ENCODE measurements around the gene PTPRN2.
A peak's percentile ranks its signal among the peaks of the same experiment; 100 is the strongest.

Gene PTPRN2

DNA sequence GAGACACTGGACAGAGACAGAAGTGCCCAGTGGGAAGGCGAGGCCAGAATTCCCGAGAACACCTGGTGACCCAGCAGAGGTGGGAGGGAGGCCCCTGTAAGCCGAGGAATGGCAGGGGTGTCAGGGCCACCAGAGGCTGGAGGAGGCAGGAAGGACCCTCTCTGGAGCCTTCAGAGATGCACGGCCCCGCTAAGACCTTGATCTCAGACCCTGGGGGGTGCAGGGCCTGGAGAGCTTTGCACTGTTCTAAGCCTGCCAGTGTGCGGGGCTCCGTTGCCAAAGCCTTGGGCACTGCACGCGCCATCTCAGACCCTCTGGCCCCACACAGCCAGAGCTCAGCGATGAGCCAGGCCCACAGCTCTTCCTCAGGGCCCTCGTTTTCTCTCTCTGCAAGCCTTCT is 557.1 kb downstream of the PTPRN2 start:
- no peak for DNase-seq

DNA sequence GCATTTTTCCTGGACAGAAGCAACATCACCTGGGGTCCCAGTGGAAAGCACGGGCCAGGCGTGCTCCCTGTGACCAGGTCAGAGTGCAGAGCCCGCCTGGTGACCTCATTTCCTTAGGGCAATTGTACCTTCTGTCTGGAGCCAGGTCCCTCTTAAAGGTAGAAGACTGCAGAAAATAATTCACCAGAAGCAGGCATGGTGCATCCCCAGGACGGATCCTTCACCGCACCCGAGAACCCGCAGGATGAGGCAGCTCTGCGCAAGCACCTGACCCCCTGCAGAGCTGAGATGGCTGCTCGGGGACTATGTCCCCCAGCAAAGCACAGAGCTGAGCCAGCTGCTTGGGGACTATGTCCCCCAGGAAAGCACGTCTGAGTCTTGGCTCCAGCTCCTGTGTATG is 557.6 kb downstream of the PTPRN2 start:
- no peak for DNase-seq

DNA sequence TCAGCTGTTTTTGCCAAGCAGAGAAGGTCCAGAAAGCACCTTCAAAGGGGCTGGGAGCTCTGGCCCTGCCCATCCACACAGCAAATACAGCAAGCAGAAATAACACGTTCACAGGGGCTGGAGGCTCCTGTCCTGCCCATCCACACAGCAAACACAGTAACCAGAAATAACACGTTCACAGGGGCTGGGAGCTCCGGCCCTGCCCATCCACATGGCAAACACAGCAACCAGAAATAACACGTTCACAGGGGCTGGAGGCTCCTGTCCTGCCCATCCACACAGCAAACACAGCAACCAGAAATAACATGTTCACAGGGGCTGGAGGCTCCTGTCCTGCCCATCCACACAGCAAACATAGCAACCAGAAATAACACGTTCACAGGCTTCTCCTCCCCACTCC is 558.1 kb downstream of the PTPRN2 start:
- DNase-seq = no peak

DNA sequence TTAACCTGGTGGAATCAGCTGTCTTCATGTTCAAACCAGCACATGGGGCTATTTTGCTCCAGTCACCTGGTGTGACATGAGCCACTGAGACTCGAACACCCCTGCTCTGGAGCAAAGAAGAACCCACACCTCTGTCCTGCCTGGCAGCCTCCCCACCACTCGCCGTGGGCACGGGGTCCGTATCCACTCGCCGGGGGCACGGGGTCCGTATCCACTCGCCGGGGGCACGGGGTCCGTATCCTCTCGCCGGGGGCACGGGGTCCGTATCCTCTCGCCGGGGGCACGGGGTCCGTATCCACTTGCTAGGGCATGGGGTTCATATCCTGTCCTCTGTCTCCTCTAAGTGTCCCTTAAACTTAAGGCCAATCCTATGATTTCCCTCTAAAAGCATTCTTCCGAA is 558.7 kb downstream of the PTPRN2 start:
- DNase-seq = no peak

DNA sequence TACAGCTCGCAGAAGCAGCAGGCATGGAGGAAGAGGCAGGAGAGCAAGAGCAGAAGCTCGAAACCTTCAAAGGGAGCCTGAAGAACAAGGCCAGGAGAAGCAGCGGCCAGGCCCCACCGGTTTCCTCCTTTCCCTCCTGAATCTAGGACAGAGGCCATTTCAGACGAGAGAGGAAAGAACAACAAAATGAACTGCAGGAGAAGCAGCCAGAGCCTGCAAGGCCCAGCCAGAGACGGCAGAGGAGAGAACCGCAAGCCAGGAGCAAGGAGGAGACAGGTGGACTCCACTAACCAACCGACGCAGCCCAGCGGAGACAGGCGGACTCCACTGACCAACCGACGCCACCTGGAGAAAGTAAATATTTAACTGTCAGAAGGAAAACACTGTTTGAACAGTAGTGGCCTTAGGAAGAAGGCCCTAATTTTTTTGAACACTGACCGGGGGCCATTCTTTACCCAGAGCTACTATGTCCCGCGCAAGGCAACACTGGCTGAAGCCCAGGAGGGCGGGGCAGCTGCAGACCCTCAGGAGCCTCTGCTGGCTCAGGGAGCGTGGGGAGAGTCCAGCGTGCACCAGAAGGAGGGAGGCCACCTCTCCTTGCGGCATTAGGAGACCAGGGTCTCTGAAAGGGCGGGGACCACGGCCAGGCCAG is 559.2 kb downstream of the PTPRN2 start:
- no peak for DNase-seq

DNA sequence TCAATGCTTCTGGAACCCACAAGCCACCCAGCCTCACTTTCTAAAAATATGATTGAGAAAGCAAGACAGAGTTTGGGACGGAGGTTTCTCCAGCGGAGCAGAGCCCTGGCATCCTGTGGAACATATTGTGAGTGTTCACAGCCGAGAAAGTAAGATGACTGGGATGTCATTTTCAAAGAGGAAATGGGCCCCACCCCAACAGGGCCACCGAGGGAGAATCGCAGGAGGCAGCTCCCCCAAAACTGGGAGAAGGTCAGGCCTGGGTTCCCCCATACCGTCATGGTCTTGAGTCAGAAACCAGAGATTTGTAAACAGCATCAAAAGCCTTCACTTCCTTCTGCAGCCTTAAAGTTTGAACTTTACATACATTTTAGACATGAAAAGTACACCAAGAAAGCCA is 560.0 kb downstream of the PTPRN2 start:
- no peak for DNase-seq

DNA sequence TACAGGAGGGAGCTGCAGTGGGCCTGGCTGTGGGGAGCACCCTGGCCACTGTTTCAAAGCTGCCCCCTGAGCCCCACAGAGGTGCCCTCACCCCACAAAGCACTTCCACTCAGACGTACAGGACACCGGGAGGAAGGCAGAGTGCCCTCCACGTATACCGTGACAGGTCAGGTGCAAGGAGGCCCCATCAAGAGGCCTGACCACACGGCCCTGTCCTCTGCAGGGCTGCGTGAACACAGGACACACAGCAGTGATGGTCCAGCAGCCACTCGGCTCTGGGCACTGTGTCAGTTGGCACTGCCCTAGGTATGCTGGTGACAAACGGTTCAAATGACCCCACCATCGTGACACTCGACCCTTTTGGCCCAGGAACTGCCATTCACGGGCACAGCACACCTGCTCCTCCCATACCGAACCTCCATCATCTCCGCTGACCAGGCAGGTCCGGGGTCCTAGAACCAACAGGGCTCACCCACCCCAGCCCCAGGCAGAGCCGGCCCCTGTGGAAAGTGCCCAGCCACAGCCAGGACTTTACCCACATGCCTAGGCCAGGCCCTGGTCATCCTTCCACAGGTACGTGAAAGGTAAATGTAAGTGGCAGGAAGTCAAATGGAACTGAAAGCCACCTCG is 560.9 kb downstream of the PTPRN2 start:
- no peak for DNase-seq

DNA sequence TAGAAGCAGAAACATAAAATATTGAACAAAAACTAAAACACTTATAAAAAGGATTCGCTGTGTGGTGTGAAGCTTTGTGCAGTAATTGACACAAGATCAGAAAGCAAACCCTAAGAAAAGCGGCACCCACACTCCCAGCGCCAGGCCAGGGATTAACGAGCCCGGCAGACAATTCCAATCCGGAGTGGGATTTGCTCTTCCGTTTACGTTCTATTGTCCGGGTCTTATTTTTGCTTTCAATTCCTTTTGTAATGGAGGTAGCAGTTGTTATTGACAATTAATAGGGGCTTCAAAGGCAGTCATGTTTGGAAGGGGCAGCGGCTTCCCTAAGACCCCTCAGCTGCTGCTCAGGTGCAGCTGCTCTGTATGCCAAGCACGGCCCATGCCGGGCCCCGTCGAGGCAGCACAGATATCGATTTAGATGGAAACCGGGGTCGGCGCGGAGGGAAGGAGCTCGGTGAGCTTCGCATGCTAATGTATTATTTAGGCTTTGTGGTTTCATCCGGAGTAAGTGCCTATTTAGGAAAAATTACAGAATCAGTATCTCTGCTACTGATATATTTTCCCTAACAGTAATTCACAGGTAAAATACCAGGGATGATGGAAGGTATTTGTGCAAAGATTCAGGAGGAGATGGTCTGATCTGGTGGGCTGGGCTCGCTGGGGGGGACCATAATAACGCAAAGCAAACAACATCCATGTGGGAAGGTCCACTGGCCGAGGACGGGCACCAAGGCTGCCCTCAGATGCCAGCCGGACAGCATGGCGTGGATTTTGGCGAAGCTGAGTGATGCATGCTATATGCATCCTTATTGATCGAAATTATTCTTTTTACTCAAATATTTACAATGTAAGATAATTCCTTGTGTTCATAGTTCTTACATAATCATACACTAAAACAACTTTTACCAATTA is 561.7 kb downstream of the PTPRN2 start:
- DNase-seq = no peak

DNA sequence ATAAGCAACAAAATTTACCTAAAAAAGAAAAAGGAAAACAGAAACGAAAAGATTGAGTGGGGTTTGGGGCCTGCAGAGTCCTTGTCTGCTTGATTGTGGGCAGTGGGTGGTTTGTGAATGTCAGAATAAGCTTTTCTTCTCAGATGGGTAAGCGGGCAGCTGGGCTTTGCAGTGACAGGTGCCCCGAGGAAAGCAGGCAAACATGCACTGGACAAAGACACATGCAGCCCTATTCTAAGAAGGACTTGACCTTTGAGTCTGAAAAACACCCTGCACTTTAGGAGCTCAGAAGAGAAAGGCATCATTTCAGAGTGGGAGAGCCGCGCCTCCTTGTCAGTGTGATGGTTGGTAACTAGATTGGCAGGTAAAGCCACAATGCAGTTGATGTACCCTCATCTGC is 562.7 kb downstream of the PTPRN2 start:
- no peak for DNase-seq

DNA sequence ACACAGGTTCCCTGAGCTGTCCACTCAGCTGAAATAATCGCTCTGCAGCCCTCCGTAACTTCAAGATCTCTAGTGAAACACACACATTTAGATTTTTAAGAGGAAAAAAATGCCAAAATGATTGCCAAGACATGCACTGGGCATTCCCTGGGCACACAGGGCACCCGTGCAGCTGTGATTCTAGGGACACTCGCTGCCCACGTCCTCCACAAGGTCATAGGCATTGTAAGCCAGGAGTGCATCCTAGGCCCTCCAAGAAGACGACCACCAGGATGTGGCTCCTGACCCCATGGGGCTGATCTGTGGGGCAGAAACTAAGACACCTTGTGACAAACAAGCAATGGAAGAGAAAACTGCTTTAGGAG is 563.3 kb downstream of the PTPRN2 start:
- no peak for DNase-seq

DNA sequence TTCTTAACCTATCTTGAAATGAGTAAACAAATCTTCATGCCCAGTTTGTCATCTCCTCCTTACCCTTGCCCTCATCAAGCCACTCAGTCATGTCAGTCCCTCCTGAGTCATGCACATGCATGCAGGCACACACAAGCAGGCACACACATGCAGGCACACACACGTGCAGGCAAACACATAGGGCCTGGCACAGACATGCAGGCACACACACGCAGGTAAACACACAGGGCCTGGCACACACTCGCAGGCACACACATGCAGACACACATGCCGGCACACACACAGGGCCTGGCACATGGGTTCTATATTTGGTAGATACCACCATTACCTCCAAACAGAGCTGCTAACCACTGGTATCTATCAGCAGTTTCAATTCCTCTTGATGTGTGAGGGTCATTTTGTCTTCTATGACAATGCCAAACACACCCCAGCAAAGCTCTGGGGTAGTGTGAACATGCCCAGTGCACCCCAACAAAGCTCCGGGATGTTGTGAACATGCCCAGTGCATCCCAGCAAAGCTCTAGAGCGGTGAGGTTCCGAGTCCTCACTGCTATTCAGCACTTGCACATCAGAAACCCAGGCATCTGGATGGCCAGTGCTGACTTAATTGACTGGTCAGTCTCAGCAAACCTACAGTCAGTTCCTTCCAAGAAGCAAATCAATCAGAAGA is 563.8 kb downstream of the PTPRN2 start:
- DNase-seq = no peak

DNA sequence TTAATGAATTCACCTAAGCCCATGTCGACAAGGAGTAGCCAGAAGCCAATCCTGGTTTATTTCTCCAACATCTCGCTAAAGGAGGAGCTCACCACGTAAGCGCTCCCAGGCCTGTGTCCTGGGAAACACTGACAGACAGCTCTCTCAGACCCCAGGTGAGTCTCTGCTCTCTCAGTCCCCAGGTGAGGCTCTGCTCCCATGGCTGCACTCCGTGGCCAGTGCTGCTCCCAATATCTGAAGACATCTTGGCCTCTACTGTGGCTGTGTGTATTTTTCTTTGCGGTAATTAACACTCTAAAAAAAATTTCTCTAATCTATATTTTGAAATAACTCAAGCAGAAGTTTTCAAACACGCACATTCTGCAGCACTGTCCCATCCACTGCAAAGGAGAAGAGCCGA is 564.5 kb downstream of the PTPRN2 start:
- DNase-seq = no peak

DNA sequence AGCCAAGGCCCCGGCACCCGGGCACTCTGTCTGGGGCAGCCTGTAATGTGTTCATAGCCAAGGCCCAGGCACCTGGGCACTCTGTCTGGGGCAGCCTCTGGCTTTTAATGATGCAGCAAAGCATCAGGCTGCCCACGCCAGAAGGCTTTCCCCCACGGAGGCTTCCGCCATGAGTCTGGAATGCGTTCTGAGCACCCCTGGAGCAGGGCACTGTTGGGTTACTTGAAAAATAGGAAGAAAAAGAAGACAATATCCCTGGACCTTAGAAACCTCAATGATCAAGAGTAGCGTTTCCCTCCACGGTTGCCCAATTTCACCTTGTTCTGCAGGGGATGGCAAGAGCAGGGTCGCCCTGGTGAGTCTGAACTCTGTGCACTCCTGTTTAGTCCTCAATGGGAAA is 565.0 kb downstream of the PTPRN2 start:
- no peak for DNase-seq

DNA sequence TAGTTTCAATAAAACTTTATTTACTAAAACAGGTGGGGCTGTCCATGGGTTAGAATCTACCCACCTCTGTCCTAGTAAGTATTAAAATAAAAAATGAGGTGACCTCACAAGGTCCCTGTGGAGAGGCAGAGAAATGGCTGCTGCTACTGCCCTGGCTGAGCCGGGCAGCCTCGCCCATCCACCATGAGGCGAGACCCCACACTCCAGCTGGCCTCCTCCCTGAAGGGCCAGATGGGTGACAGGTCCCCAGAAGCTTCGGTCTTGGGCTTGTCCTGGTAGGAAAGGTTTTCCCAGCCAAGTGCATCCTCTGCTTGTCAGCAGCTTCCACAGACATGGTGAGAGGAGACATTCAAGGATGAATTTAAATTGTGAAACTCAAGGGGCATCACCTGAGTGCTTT is 565.8 kb downstream of the PTPRN2 start:
- DNase-seq = no peak

DNA sequence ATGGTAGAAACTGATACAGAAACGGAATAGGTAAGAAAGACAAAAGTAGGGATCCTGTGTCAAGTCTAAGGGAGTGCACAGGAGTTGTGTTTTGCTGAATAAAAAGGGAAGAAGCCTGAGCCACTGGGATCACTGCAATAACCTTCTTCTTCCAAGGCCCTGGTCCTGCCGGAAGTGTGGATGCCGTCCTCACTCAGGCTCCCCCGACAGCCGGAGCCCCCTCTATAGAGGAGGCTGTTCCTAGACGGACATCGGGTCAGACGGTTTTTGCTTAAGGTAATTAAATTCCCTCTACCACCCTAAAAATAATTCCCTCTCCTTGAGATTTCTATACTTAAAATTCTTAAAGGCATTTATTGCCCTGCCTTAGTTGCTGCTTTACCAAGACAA is 566.9 kb downstream of the PTPRN2 start:
- no peak for DNase-seq

DNA sequence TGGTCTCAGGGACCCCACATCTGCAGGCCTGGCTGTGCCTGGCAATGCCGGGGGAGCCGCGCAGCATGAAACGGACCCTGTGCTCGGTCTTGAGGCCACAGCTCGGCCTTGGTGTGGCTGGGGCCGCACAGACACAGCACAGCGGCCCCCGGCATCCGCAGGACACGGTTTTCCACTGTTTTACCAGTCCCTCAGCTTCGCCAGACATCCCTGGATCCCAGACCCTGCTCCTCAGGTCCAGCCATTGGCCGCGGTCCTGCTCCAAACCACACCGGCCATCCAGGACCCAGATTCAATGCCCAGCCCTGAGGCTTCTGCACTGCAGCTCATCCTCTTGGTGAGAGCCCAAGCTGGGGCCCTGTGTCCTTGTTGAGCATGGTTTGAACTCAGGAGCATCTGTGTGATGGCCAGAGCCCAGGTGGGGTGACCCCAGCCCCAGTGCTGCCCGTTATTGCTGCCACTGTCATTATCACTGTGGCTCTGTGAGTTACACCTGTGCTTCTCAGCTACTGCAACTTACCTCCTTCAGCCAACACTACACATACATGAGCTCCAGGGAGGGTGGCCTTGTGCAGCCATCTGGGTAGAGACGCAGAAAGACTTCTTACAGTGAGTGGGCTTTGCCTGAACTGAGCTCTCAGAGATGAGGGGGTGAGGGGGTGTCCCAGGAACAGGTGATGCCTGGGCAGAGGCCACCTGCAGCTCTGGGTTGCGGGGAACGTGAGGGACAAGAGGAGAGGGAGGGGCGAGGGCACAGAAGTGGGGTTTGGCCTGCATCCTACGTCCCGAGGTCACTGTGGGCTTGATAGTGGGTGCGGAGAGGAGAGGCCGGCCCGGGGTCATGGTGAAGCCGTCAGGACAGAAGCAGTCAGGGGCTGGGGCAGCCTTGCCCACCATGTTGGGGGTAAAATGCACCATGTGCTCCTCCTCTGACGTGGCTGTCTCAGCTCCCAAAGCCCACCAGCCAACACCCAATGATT is 567.6 kb downstream of the PTPRN2 start:
- DNase-seq = no peak

DNA sequence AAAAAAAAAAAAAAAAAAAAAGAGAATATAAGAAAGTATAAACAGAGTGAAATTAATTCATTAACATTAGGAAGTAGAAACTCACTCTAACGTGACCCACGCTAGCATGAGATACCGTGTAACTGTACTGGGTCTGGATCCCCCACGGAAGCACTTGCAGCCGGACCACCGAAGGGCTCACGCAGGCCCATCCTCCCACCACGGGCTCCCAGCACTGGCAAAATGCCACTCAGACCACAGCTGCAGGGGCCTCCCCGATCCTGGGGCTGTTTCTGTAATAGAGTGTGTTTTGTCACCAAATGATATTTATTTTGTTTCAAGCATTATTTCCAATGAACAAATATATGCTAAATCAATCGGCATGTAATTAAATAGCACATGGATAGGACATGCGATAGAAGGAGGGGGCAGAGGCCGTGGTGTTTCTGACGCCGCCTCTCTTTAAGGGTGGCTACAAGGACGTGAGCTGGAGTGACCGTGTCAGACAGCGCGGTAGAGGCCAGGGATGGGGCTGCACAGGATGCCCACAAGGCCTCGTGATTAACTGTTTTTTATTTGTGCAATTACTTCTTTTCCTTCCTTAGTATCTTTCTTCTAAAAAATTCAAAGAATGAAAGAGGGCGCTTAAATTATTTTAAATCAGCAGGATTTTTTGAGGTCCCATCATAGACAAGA is 568.5 kb downstream of the PTPRN2 start:
- DNase-seq = no peak

DNA sequence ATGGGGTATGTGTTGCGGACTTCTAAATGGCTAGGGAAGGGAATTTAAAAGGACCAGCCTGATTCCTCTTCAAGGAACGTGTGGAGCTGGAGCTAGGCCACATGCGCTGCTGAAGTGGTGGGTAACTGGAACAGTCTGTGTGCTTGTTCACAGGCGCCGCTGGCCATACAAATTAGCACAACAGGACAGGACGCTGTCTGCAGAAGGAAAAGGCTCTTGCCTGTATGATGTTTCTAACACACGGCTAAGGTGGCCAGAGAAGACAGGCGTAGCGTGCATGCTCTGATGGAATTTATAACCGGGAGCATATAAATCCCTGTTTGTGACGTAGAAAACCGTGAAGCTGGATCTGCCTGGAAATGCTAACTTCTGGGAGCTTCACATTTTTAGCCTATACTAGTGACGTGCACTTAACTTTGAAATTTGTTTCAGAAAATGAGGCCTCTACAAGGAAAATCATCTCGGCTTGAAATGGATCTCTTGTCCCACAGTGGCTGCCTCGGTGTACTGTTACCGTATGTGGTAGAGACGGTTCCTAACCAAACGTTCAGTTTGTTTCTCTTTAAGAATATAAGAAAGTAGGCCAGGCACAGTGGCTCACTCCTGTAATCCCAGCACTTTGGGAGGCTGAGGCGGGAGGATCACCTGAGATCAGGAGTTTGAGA is 569.4 kb downstream of the PTPRN2 start:
- no peak for DNase-seq

DNA sequence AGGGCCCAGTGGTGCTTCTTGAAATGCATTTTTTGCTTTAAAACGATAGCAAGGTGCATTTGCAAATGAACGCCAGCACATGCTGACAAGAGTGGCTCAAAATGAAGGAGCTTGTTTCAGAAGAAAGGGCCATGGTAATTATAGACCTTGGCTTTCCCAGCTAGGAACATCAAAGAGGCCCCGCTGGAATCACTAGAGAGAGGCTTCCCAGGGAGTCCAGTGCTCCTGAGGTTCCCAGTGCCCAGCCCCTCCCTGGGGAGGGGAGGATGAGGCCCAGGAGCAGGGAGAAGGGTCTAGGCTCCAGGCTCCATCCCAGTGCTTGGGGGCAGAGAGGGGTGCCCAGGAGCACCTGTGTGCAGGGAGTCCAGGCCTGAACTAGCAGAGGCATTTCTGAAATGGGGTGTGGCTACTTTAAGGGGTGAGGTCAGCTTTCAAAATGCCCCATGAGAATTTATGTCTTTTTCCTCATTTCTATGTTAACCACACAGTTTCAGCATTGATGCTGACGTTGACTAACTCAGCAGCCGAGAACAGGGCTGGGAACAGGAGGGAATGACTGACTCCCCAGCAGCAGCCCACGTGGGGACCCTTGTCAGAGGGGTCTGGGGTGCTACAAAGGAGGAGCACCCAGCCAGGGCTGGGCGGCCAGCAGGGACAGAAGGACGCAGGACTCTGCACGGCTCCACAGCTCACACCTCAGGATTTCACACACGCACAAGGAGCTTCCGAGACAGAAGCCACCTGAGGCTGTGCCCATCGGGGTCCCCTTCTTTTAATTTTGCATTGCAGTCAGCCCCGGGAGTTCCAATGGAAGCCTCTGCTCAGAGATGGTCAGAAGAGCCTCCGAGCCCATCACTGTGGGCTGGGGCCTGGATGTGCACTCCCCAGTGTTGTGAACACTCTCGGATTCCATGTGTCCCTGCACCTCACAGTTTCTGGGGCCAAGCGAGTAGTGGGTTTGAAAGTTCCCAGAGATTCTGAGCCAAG is 570.2 kb downstream of the PTPRN2 start:
- DNase-seq = peak; percentile 30
